H1 (cell line): ENCODE results near the gene NAPG. TPM values are rescaled to one million over a fixed set of nuclear protein-coding genes. Genes with fewer than 3 reads are reported as not detected.

ENCODE experiments used
- CTCF ChIA-PET: fragments of 300-600 bp; sonication (Branson Sonifier 250); formaldehyde crosslinking; loops from one replicate; lab custom pipeline; 2021; ENCODE audit not compliant: partially characterized antibody; lab: Charles Lee
- POLR2A ChIA-PET: fragments of 300-600 bp; sonication (Branson Sonifier 250); formaldehyde crosslinking; loops from one replicate; lab custom pipeline; 2021; ENCODE audit warnings: inconsistent platforms; ENCODE audit not compliant: partially characterized antibody; lab: Charles Lee
- DNase-seq, 2 experiments: peaks; one replicate each; pipeline versions ENCODE4 v3.0.0 to v3.0.0-alpha.2; 2010 to 2022; ENCODE audit warnings: low spot score in 2 of 2, low read depth in 1 of 2, mixed read lengths in 1 of 2
- FAIRE-seq: peaks from 2 replicates; lab custom pipeline; 2011; peaks lifted over from hg19 to GRCh38; lab: Jason Lieb, UNC
- H2AFZ ChIP-seq: 2 replicates; pipeline ENCODE4 v1.8.1; 2012; ENCODE audit warnings: low read length, inconsistent platforms
- H2AK5ac ChIP-seq: 2 replicates; pipeline ENCODE4 v1.6.1; 2013; ENCODE audit warnings: low read depth, low read length
- H2BK120ac ChIP-seq: replicated peaks from 2 replicates; pipeline ENCODE3; 2013; ENCODE audit warnings: low read depth, low read length, inconsistent platforms
- H2BK12ac ChIP-seq: 2 replicates; pipeline ENCODE4 v1.6.1; 2013; ENCODE audit warnings: low read depth, low read length
- H2BK15ac ChIP-seq: 2 replicates; pipeline ENCODE4 v1.6.1; 2013; ENCODE audit warnings: low read length
- H2BK20ac ChIP-seq: 2 replicates; pipeline ENCODE4 v1.6.1; 2013; ENCODE audit warnings: low read length
- H2BK5ac ChIP-seq: 2 replicates; pipeline ENCODE4 v1.6.1; 2013; ENCODE audit warnings: low read depth, low read length
- H3K14ac ChIP-seq: 2 replicates; pipeline ENCODE4 v1.6.1; 2013; ENCODE audit warnings: inconsistent platforms; ENCODE audit not compliant: insufficient read length
- H3K18ac ChIP-seq: 2 replicates; pipeline ENCODE4 v1.6.1; 2013; ENCODE audit warnings: low read length; ENCODE audit errors: extremely low read depth
- H3K23ac ChIP-seq: 2 replicates; pipeline ENCODE4 v1.6.1; 2013; ENCODE audit warnings: inconsistent platforms; ENCODE audit not compliant: insufficient read length
- H3K23me2 ChIP-seq: 2 replicates; pipeline ENCODE4 v1.6.1; 2013; ENCODE audit warnings: low read depth, low read length
- H3K27ac ChIP-seq: 2 replicates; pipeline ENCODE4 v1.6.1; 2011; ENCODE audit warnings: low read depth, low read length, inconsistent platforms
- H3K27me3 ChIP-seq, 4 experiments: replicated peaks in 1 of 4; 1 replicate in 1 of 4; 2 replicates in 3 of 4; pipeline versions ENCODE4 v1.6.1 to v1.8.1; 2011 to 2013; ENCODE audit warnings: low read length in 3 of 4, mild to moderate bottlenecking in 3 of 4, inconsistent platforms in 2 of 4, mixed read lengths in 2 of 4, moderate library complexity in 1 of 4; ENCODE audit not compliant: control insufficient read depth in 3 of 4, insufficient read depth in 3 of 4; ENCODE audit errors: extremely low read depth in 1 of 4
- H3K36me3 ChIP-seq, 4 experiments: 2 replicates each; pipeline versions ENCODE4 v1.6.1 to v1.8.1; 2011 to 2013; ENCODE audit warnings: mild to moderate bottlenecking in 4 of 4, low read length in 3 of 4, moderate library complexity in 2 of 4, control low read depth in 1 of 4, inconsistent platforms in 1 of 4; ENCODE audit not compliant: insufficient read depth in 4 of 4, control insufficient read depth in 2 of 4
- H3K4ac ChIP-seq: replicated peaks from 2 replicates; pipeline ENCODE3; 2013; ENCODE audit warnings: low read length, low read depth, mixed read lengths, inconsistent platforms; ENCODE audit not compliant: insufficient read length
- H3K4me1 ChIP-seq, 4 experiments: replicated peaks in 1 of 4; 1 replicate in 1 of 4; 2 replicates in 3 of 4; pipeline versions ENCODE4 v1.6.1 to v1.8.1; 2011 to 2013; ENCODE audit warnings: low read length in 3 of 4, inconsistent platforms in 2 of 4, mixed read lengths in 1 of 4; ENCODE audit not compliant: insufficient read depth in 4 of 4, control insufficient read depth in 3 of 4
- H3K4me2 ChIP-seq, 2 experiments: 2 replicates each; pipeline versions ENCODE4 v1.6.1 to v1.8.1; 2011 to 2013; ENCODE audit warnings: low read depth in 2 of 2, low read length in 2 of 2, control low read depth in 1 of 2, inconsistent platforms in 1 of 2, mild to moderate bottlenecking in 1 of 2; ENCODE audit not compliant: insufficient read depth in 1 of 2
- H3K4me3 ChIP-seq, 4 experiments: fragments of 200-600, 300-600 bp in 1 of 4; sonication (generic), shearing (Covaris generic), sonication (Bioruptor Twin) in 1 of 4; 2 replicates each; pipeline versions ENCODE4 v1.5.1 to v1.8.1; 2011 to 2016; ENCODE audit warnings: low read length in 4 of 4, low read depth in 3 of 4, control low read depth in 2 of 4, inconsistent platforms in 2 of 4, mild to moderate bottlenecking in 2 of 4, mixed read lengths in 1 of 4, moderate library complexity in 1 of 4; ENCODE audit not compliant: insufficient read depth in 2 of 4; ENCODE audit errors: extremely low read depth in 1 of 4
- H3K56ac ChIP-seq: replicated peaks from 2 replicates; pipeline ENCODE3; 2013; ENCODE audit warnings: low read depth, mild to moderate bottlenecking, mixed read lengths, low read length, inconsistent platforms; ENCODE audit not compliant: insufficient read length
- H3K79me1 ChIP-seq: 2 replicates; pipeline ENCODE4 v1.6.1; 2013; ENCODE audit warnings: low read depth, low read length, control low read depth
- H3K79me2 ChIP-seq, 2 experiments: 2 replicates each; pipeline versions ENCODE4 v1.6.1 to v1.8.1; 2012 to 2013; ENCODE audit warnings: low read length in 2 of 2, mild to moderate bottlenecking in 2 of 2, inconsistent platforms in 1 of 2; ENCODE audit not compliant: insufficient read depth in 2 of 2, control insufficient read depth in 1 of 2
- H3K9ac ChIP-seq, 4 experiments: replicated peaks in 1 of 4; 1 replicate in 1 of 4; 2 replicates in 3 of 4; pipeline versions ENCODE4 v1.6.1 to v1.8.1; 2011 to 2013; ENCODE audit warnings: low read depth in 3 of 4, low read length in 3 of 4, control low read depth in 2 of 4, mild to moderate bottlenecking in 2 of 4, moderate library complexity in 2 of 4, inconsistent platforms in 1 of 4; ENCODE audit errors: extremely low read depth in 1 of 4
- H3K9me3 ChIP-seq, 2 experiments: 2 replicates each; pipeline versions ENCODE4 v1.6.1 to v1.8.1; 2012 to 2013; ENCODE audit warnings: mild to moderate bottlenecking in 2 of 2, moderate library complexity in 2 of 2, control low read depth in 1 of 2, inconsistent platforms in 1 of 2, low read depth in 1 of 2, low read length in 1 of 2, mixed read lengths in 1 of 2; ENCODE audit not compliant: insufficient read depth in 2 of 2
- H4K20me1 ChIP-seq, 2 experiments: replicated peaks in 1 of 2; 2 replicates each; pipeline versions ENCODE3 to v1.8.1; 2011 to 2013; ENCODE audit warnings: inconsistent platforms in 2 of 2, low read length in 2 of 2, mild to moderate bottlenecking in 1 of 2; ENCODE audit not compliant: insufficient read depth in 2 of 2, control insufficient read depth in 1 of 2
- H4K5ac ChIP-seq: 2 replicates; pipeline ENCODE4 v1.6.1; 2013; ENCODE audit warnings: low read length, low read depth, mixed read lengths, inconsistent platforms; ENCODE audit not compliant: insufficient read length
- H4K8ac ChIP-seq: 2 replicates; pipeline ENCODE4 v1.8.0; 2013; ENCODE audit warnings: mild to moderate bottlenecking, moderate library complexity, low read length, inconsistent platforms; ENCODE audit not compliant: insufficient read depth; ENCODE audit errors: extremely low read depth
- H4K91ac ChIP-seq: replicated peaks from 2 replicates; pipeline ENCODE3; 2013; ENCODE audit warnings: low read length, mixed read lengths, inconsistent platforms; ENCODE audit not compliant: insufficient read length
- CEBPB ChIP-seq: IDR thresholded peaks from 2 replicates; pipeline ENCODE4 v1.6.1; 2012; ENCODE audit warnings: low read depth, low read length
- HDAC6 ChIP-seq: IDR thresholded peaks from one replicate; pipeline ENCODE4 v1.7.1; 2012; ENCODE audit warnings: low read depth, mild to moderate bottlenecking, inconsistent platforms, low read length, moderate library complexity
- PHF8 ChIP-seq: fragments of 200-600 bp; sonication (generic); conservative IDR thresholded peaks from 2 replicates; pipeline ENCODE4 v1.7.1; 2012; ENCODE audit warnings: low read depth, mild to moderate bottlenecking, inconsistent platforms, low read length, moderate library complexity
- SRF ChIP-seq: IDR thresholded peaks from 2 replicates; pipeline ENCODE4 v1.6.1; 2011; ENCODE audit warnings: mild to moderate bottlenecking, low read depth, low read length, moderate library complexity
- WGBS, 2 experiments: shearing (Covaris generic) in 1 of 2; methylation state at CpG; one replicate each; pipeline versions ENCODE4 v1.1.6 to v1.1.7; 2013 to 2015; ENCODE audit warnings: low lambda C conversion rate in 2 of 2, mixed read lengths in 2 of 2, inconsistent platforms in 1 of 2, low coverage in 1 of 2, missing lambda C conversion rate in 1 of 2; ENCODE audit not compliant: insufficient replicate concordance in 2 of 2, insufficient coverage in 1 of 2, insufficient read length in 1 of 2; ENCODE audit errors: extremely low coverage in 1 of 2, missing lambda C conversion rate in 1 of 2; 5-methylcytosine and 5-hydroxymethylcytosine counted together
- polyA plus RNA-seq, 7 experiments: library from polyadenylated mRNA; depleted of rRNA in 3 of 7; stranded (reverse) in 5 of 7; unstranded in 2 of 7; fragments of >200 nt in 5 of 7; fragments of 200-250 nt in 2 of 7; gene quantifications; 1 replicate in 5 of 7; 2 replicates in 1 of 7; 4 replicates in 1 of 7; pipeline versions ENCODE4 v1.2.1 to v1.2.3, GENCODE V29; 2011 to 2013; ENCODE audit warnings: missing spikeins in 2 of 7, mixed read lengths in 2 of 7
- total RNA-seq: library from RNA; stranded (reverse); fragmentation: NEBNext Ultra II Directional; extraction: Animal tissue kit (Norgen Biotek cat#: 25700); gene quantifications from 2 replicates; pipeline ENCODE4 v1.2.1, GENCODE V29; 2021

NAPG gene
- total and polyA plus RNA-seq, 2 of the 8 experiments (the other 6 are each of a cell fraction or from before 2014, with no cell fraction given) = 8.0 to 23.5 TPM

GRCh38 chr18:10477121-10477862 is 48.5 kb upstream of the NAPG start:
- Histone ChIP-seq H3K79me2 (no peaks in the 10 kb centered on the region), H3K27ac (no peak overlapping the region), H3K36me3 (no peaks in the 10 kb centered on the region), H4K8ac (no peak overlapping the region), H4K5ac (no peak overlapping the region), H3K23ac (no peak overlapping the region), H2BK120ac (no peak overlapping the region), H2BK12ac (no peak overlapping the region), H3K79me1 (no peaks in the 10 kb centered on the region), H3K23me2 (no peaks in the 10 kb centered on the region), H2BK5ac (no peak overlapping the region), H4K91ac (no peak overlapping the region), H2BK20ac (no peak overlapping the region), H3K9me3 (no peaks in the 10 kb centered on the region), H3K14ac (no peak overlapping the region), H3K4me1 (peaks cover 1 to 16% (median 6%) of the 10 kb centered on the region in 4 experiments; a peak in 5 of 7 replicates), H3K27me3 (peaks cover 9 to 37% (median 28%) of the 10 kb centered on the region in 4 experiments), H3K18ac (no peak overlapping the region), H2BK15ac (no peak overlapping the region), H3K4me2 (peak overlapping the region in 1 of 2 experiments; percentile 29; a peak in 1 of 4 replicates), H4K20me1 (no peaks in the 10 kb centered on the region), H2AK5ac (no peak overlapping the region), H2AFZ (no peak overlapping the region), H3K9ac (no peak overlapping the region), H3K56ac (no peak overlapping the region), H3K4me3 (peak overlapping the region in 1 of 4 experiments; percentile 8; a peak in 1 of 8 replicates), H3K4ac (no peak overlapping the region)
- DNase-seq (no peak), FAIRE-seq (peak; percentile 28)
- WGBS, 2 experiments = 69% methylated on average over 3 of the region's 3 CpGs; no CpG with 5 or more reads in 1 of the 2 experiments
- TF ChIP-seq SRF (peak; percentile 68), CEBPB (peak; percentile 36; the same call in 1 of the 2 replicates), PHF8 (no peak), HDAC6 (no peak)
- ChIA-PET POLR2A (no interaction called here), CTCF (interaction anchor here (0.5 to 1.5 kb wide), 3 partner anchors 505 to 1413 kb away, joined by 3 read pairs; no protein-coding TSS in a partner anchor)
